ENCODE data around the gene PLEKHO2.
A peak's percentile ranks its signal among the peaks of the same experiment; 100 is the strongest.

Gene PLEKHO2

DNA sequence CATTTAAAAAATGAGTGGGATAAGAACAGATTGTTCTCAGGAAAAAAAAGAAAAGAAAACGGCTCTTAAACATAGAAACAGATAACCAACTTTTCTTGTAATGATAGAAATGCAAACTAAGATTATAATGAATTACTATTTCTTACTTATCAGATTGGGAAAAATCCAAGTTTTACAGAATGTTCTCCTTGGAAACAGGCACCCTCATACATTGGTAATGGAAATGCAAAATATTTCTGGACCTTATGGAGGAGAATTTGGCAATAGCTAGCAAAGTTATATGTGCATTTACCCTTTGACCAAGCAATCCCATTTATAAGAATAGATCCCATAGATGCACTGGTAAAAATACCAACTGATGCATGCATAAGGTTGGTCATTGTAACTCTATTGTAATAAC, 66.3 kb downstream of the PLEKHO2 start:
- no peak for TF ChIP-seq SPI1 (IDR thresholded peaks at IDR 0.05; ENCODE audit: low read depth, low read length)
- TF ChIP-seq POLR2AphosphoS5 (IDR thresholded peaks at IDR 0.05; ENCODE audit: low read depth, low read length), result no peak
- no peak for TF ChIP-seq TAF1 (IDR thresholded peaks at IDR 0.05; ENCODE audit: low read depth, low read length)
- no peak for TF ChIP-seq POU2F2 (IDR thresholded peaks at IDR 0.05; ENCODE audit: low read depth, low read length)
- TF ChIP-seq PAX5 (IDR thresholded peaks at IDR 0.05; ENCODE audit: insufficient read depth, low read length, severe bottlenecking), result no peak
- TF ChIP-seq POLR2A (IDR thresholded peaks at IDR 0.05; ENCODE audit: low read depth, low read length), result no peak
- FAIRE-seq (no peak), DNase-seq (ENCODE audit: insufficient read length, low spot score) (no peak)

DNA sequence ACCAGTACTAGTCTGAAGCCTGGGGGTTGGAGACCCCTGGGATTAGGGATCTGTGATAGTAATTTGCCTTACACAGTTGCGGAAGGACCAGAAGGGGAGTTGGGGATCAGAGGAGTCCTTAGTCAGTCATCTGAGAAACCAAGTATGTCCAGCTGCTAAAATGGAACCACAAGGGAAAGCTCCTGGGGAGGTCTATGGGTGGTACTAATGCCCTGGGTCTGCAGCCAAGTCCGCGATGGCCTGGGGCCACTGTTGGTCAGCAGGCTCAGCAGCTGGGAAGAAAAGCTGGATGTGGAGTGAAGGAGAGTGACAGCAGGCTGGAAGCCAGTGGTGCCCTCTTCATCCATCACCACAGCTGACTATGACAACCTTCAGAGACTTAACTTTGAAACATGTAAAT, 67.8 kb downstream of the PLEKHO2 start:
- FAIRE-seq, result no peak
- no peak for TF ChIP-seq POLR2AphosphoS5 (IDR thresholded peaks at IDR 0.05; ENCODE audit: low read depth, low read length)
- no peak for TF ChIP-seq POU2F2 (IDR thresholded peaks at IDR 0.05; ENCODE audit: low read depth, low read length)
- TF ChIP-seq PAX5 (IDR thresholded peaks at IDR 0.05; ENCODE audit: insufficient read depth, low read length, severe bottlenecking), result no peak
- TF ChIP-seq POLR2A (IDR thresholded peaks at IDR 0.05; ENCODE audit: low read depth, low read length), result no peak
- TF ChIP-seq SPI1 (IDR thresholded peaks at IDR 0.05; ENCODE audit: low read depth, low read length), result no peak
- no peak for TF ChIP-seq TAF1 (IDR thresholded peaks at IDR 0.05; ENCODE audit: low read depth, low read length)
- DNase-seq (ENCODE audit: insufficient read length, low spot score), result no peak

- TF ChIP-seq POU2F2 (IDR thresholded peaks at IDR 0.05; ENCODE audit: low read depth, low read length) (no peak), POLR2A (IDR thresholded peaks at IDR 0.05; ENCODE audit: low read depth, low read length) (no peak), POLR2AphosphoS5 (IDR thresholded peaks at IDR 0.05; ENCODE audit: low read depth, low read length) (no peak), PAX5 (IDR thresholded peaks at IDR 0.05; ENCODE audit: insufficient read depth, low read length, severe bottlenecking) (no peak), TAF1 (IDR thresholded peaks at IDR 0.05; ENCODE audit: low read depth, low read length) (no peak), SPI1 (IDR thresholded peaks at IDR 0.05; ENCODE audit: low read depth, low read length) (no peak)
- DNase-seq (ENCODE audit: insufficient read length, low spot score) (peak; percentile 80), FAIRE-seq (peak; percentile 90)
Observed at GRCh38 chr15:64911311-64912186, 69.8 kb downstream of the PLEKHO2 start, which contains the start of gene ANKDD1A. Gene ANKDD1A (plus strand): TSS chr15:64911902. CDS start chr15:64911931, 29 bp downstream.

- no peak for FAIRE-seq
- no peak for DNase-seq (ENCODE audit: insufficient read length, low spot score)
- no peak for TF ChIP-seq POLR2A (IDR thresholded peaks at IDR 0.05; ENCODE audit: low read depth, low read length)
- no peak for TF ChIP-seq POU2F2 (IDR thresholded peaks at IDR 0.05; ENCODE audit: low read depth, low read length)
- TF ChIP-seq SPI1 (IDR thresholded peaks at IDR 0.05; ENCODE audit: low read depth, low read length), result no peak
- TF ChIP-seq TAF1 (IDR thresholded peaks at IDR 0.05; ENCODE audit: low read depth, low read length), result no peak
- no peak for TF ChIP-seq POLR2AphosphoS5 (IDR thresholded peaks at IDR 0.05; ENCODE audit: low read depth, low read length)
- no peak for TF ChIP-seq PAX5 (IDR thresholded peaks at IDR 0.05; ENCODE audit: insufficient read depth, low read length, severe bottlenecking)
Observed at GRCh38 chr15:64912379-64913325, 70.9 kb downstream of the PLEKHO2 start.

DNA sequence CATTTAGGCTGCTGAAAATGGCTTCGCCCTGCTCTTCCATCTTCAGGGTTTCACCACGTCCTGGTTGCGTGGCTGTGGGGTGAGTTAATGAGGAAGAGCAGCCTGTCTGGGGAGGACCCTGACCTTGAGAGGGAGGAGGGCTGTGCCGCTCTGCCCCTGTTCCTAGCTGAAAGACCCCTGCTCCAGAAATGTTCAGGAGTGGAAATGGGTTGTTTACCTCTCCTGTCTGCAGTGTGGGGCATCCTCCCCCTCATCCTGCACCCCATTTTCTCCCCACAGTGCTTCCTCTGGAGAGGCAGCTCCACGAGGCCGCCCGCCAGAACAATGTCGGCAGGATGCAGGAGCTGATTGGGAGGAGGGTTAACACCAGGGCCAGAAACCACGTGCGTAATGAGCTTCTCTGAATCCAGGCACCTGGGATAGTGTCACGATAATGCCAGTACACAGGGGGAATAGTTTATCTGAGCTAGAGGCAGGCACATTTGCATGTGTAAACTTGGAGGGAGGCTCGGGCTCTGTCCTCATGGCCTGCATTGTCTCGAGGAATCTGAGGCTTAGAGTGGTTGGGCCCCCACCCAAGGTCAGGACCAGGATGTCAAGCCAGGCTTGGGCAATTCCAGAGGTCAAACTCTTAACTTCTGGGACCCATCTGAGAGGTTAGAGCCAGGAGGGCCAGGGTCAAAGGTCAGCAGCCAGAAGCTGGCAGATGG, 74.0 kb downstream of the PLEKHO2 start:
- TF ChIP-seq POLR2AphosphoS5 (IDR thresholded peaks at IDR 0.05; ENCODE audit: low read depth, low read length) (no peak), PAX5 (IDR thresholded peaks at IDR 0.05; ENCODE audit: insufficient read depth, low read length, severe bottlenecking) (no peak), POLR2A (IDR thresholded peaks at IDR 0.05; ENCODE audit: low read depth, low read length) (no peak), TAF1 (IDR thresholded peaks at IDR 0.05; ENCODE audit: low read depth, low read length) (no peak), POU2F2 (IDR thresholded peaks at IDR 0.05; ENCODE audit: low read depth, low read length) (no peak), SPI1 (IDR thresholded peaks at IDR 0.05; ENCODE audit: low read depth, low read length) (no peak)
- FAIRE-seq, result no peak
- no peak for DNase-seq (ENCODE audit: insufficient read length, low spot score)

- TF ChIP-seq POU2F2 (IDR thresholded peaks at IDR 0.05; ENCODE audit: low read depth, low read length) (no peak), POLR2A (IDR thresholded peaks at IDR 0.05; ENCODE audit: low read depth, low read length) (no peak), POLR2AphosphoS5 (IDR thresholded peaks at IDR 0.05; ENCODE audit: low read depth, low read length) (no peak), TAF1 (IDR thresholded peaks at IDR 0.05; ENCODE audit: low read depth, low read length) (no peak)
- DNase-seq (ENCODE audit: insufficient read length, low spot score) (no peak), FAIRE-seq (no peak)
Observed at GRCh38 chr15:64916365-64916764, 74.7 kb downstream of the PLEKHO2 start.

GRCh38 chr15:64917211-64917610, 75.5 kb downstream of the PLEKHO2 start:
- FAIRE-seq, result no peak
- TF ChIP-seq POLR2A (IDR thresholded peaks at IDR 0.05; ENCODE audit: low read depth, low read length) (no peak), PAX5 (IDR thresholded peaks at IDR 0.05; ENCODE audit: insufficient read depth, low read length, severe bottlenecking) (no peak), TAF1 (IDR thresholded peaks at IDR 0.05; ENCODE audit: low read depth, low read length) (no peak), POLR2AphosphoS5 (IDR thresholded peaks at IDR 0.05; ENCODE audit: low read depth, low read length) (no peak), SPI1 (IDR thresholded peaks at IDR 0.05; ENCODE audit: low read depth, low read length) (no peak), POU2F2 (IDR thresholded peaks at IDR 0.05; ENCODE audit: low read depth, low read length) (no peak)
- no peak for DNase-seq (ENCODE audit: insufficient read length, low spot score)
